GM12864 (cell line): ENCODE results near the gene RGS2.

Source experiments
- DNase-seq: peaks from one replicate; pipeline ENCODE4 v3.0.0-alpha.2; 2011; ENCODE audit warnings: low read depth
- H3K4me3 ChIP-seq: 2 replicates; pipeline ENCODE4 v1.5.1; 2011; ENCODE audit warnings: mild to moderate bottlenecking, low read depth, low read length, control low read depth
- CTCF ChIP-seq: IDR thresholded peaks from 2 replicates; pipeline ENCODE4 v1.5.1; 2011; ENCODE audit warnings: low read depth, mild to moderate bottlenecking, moderate library complexity, low read length, control low read depth, inconsistent platforms; ENCODE audit errors: missing control alignments

Gene RGS2

GRCh38 chr1:192811006-192811405 lies 2.2 kb downstream of the RGS2 start:
- no peak for DNase-seq
- no peak overlapping the region for H3K4me3 ChIP-seq
- no peak for TF ChIP-seq CTCF

- DNase-seq, result no peak
- TF ChIP-seq CTCF, result no peak
- H3K4me3 ChIP-seq, result no peak overlapping the region
Observed at GRCh38 chr1:192811594-192812239, 2.9 kb downstream of the RGS2 start.

DNA sequence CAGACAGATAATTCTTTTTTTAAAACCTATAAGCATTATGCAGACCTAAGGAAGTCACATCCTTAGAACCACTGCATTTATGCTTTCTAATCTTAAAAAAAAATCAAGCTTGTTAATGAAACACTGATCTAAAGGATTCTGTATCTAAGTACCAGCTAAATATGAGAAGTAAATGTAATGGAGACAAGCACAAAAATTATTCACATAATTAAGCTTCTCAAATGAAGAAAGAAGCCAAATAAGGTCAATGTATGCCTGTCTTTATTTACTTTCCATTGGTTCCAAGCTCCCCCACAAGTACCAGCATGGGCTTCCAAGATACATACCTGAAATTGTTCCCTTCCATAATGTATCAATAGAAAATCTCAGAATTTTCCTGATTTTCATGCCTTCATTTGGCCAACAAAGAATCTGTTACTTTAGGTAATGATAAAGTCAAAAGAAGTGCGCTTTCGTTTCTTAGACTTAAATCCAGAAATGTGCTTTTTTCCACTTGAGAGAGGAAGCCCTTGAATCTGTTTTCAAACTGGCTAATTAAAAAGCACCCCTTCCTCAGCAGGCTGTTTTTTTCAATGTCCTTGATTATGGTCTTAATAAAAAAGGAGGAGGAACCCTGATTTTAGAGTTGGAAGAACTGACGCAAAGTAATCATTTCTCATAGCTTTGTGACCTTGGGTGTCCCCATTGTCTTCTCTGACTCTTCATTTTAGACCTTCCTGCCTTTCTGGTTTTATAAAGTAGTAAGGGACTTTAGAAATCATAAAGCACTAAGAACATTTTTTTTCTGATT lies 3.8 kb downstream of the RGS2 start:
- H3K4me3 ChIP-seq, result no peak overlapping the region
- TF ChIP-seq CTCF, result no peak
- no peak for DNase-seq

DNA sequence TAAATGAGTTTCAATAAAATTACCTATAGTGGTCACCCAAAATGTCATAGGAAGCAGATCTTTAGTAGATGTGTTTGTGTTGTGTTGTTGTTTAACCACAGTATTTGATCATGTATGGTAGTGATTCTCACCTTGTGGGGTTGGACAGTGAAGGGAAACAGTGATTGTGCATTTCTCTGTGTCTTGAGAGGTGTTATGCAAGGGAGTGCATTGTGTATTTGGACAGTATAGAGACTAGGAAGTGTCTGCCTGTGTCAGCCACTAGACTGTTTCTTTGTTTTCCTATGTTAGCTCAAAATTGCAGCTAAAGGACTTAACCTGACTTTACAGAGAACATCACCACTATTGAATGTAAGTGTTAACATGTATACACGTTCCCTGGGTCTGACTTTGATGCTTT lies 6.0 kb downstream of the RGS2 start:
- DNase-seq, result no peak
- H3K4me3 ChIP-seq, result no peak overlapping the region
- no peak for TF ChIP-seq CTCF

- no peak for TF ChIP-seq CTCF
- DNase-seq, result no peak
- H3K4me3 ChIP-seq, result no peak overlapping the region
Observed at GRCh38 chr1:192817246-192817645, 8.4 kb downstream of the RGS2 start.

DNA sequence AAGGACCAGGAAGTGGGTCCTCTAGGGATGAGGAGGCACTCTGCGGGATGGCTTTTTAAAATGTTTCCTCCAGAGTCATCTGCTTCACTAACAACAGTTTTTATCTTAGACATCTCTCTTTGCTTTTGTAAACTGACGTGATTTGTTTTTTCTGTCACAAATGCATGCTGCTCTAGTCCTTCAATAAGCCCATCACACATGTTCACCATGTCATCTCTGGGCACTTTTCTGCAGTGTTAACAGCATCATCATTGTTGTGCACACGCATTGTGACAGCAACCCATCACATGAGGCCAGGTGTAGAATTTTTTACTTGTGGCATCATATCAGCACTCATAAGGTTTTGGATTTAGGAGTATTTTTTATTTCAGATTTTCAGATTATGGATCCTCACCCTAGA lies 12.5 kb downstream of the RGS2 start:
- DNase-seq, result no peak
- no peak overlapping the region for H3K4me3 ChIP-seq
- no peak for TF ChIP-seq CTCF
